HuH-7 (cell line): ENCODE measurements around the gene UBE2G2.

Experiments used
- DNase-seq: peaks from one replicate; pipeline ENCODE4 v3.0.0; 2011; ENCODE audit warnings: low spot score

UBE2G2 gene

DNA sequence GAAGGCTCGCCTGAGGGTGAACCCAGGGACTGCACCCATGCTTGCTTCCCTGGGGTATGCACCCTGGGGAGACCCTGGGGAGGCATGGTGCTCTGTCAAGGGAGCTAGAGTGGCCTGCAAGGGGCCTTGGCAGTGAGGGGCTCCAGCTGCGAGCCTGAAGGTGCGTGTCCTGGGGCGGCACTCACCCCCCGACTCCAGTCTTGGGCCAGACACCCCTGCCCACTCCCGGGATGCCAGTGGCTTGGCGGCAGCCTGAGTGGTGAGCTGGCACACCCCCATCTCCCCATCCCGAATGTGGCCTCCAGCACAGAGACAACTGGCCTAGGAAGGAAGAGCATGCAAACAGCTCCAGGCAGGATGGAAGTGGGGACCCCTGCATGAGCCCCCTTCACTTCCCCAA, 13.6 kb upstream of the UBE2G2 start:
- no peak for DNase-seq

DNA sequence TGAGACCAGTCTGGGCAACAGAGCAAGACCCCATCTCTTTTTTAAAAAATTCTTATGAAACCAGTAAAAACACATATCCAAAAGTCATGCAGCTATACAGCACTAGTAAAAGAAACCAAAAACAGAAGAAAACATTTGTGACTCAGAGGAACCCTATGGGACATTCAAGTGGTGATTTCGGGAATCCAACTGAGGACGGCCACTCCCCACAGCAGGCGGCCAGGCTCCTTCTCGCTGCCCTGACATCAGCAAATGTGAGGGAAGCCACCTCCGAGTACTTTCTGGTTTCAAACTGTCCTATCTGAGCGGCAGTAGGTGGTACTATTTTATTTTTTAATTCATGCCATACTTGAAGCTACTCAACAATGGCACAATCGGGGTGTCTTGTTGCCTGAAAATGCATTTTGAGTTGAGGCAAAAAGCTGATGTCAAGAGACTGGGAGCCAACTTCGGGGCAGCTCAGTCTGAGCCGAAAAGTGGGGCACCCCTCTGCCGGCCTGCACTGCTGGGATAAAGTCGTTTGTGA, 12.9 kb upstream of the UBE2G2 start:
- DNase-seq = no peak

DNA sequence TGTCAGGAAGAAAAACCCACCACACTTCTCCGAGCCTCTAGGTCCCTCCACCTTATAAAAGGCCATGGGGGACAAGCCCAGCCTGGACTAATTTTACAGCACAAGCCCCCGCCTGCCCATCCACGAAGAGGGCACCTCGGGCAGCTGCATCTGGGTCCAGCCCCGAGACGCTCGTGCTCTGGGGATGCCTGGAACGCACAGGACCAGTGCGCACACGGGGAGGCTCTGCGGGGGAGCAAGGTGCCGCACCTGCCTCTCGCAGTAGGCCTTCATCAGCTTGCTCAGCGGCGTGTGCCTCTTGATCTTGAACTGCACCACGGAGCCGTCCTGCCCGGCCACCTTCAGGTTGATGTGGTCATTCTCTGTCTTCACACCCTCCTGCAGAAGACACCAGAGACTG, 12.1 kb upstream of the UBE2G2 start:
- no peak for DNase-seq

DNA sequence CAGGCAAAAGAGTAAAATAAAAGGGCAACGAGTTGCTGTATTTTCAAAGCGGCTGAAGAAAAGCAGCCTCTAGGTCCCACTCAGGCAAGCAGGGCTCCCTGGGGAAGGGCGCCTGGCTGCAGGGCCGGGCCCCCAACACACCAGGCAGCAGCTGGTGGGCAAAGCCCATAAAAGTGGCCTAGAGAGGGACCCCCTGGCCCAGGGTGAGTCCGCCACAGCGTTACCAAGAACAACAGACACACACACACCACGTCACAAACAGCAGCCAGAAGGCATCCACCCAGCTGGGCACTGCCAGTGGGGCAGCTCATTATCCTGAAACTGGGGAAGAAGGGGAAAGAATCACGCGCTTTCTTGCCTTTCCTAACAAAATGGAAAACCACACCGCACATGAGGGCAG, 11.5 kb upstream of the UBE2G2 start:
- DNase-seq = no peak

DNA sequence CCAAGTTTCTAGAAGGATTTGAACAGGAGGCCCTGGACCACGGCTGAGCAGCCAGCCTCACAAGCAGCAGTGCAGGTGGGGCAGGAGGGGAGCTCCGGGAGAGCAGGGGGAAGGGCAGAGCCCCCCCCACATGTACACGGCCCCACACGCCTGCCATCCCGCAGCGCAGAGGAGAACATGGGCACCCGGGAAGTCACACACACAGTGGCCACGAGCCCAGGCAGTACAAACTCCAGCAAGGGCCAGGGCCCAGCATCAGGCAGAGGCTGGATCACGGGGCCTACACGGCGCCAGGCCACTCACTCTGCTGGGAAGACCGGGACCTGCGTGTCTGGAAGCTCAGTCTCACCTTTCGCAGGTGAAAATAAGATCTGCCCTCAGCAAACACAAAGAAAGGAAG, 11.0 kb upstream of the UBE2G2 start:
- no peak for DNase-seq

DNA sequence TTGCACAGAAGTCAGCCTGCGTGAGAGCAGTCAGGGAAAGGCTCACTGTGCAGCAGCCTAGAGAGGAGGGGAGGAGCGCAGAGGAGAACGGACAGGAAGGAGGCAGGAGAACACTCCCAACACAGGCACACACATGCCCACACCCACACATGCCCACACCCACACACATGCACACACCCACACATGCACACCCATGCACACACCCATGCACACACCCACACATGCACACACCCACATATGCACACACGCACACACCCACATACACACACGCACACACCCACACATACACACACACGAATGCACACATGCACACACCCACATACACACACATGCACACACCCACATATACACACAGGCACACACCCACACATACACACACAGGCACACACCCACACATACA, 9.2 kb upstream of the UBE2G2 start:
- DNase-seq = no peak

DNA sequence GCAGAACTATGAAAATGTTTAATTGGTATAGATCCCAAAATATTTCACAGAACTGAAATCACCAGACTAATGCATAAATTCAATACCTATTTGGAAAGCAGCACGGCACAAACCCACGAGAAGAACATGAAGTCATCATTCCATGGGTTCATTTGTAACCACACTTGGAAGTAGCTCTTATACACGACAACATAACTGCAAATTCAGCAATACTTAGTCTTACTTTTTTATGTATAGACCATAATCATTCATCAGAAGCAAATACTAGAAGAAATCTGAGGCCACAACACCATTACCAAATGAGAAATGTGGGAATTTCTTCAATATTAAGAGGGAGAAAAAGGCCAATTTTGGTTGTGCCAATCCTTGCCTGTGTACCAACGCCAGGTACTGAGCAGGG, 4.2 kb upstream of the UBE2G2 start:
- DNase-seq = no peak

DNA sequence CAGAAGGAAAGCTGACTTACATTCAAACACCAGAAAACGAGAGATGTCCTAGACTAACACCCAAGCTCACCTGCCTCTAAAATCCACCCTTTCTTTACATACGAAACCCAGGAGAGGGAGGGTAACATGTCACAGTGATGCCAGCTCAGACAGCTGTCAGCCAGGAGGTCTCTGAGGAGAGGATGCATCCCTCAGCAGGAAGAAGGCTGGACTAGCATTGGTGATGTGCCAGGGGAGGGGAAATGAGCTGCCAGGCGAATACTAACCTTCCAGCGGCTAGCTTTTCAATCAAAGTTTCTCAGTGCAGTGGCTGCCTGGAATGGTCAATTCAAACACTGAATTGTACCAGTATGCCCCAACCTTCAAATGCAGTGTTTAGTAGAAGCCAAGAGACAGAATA, 3.6 kb upstream of the UBE2G2 start:
- no peak for DNase-seq

DNA sequence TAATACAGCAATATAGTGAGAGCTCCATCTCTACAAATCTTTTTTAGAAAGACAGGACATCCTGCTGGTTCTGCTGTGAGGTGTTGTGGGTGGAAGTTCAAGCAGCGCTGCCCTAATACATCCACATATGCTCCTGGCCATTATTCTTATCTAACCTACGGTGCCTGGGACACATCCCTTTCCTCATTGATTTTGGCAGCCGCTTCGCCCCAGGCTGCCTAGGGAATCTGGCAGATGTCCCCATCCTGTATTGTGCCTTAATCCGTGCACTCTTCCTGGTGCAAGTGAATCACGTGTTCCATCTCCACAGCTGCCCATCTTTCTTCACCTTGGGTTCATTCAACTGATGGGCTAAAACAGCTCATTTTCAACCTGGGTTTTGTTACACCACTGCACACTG, 3.1 kb upstream of the UBE2G2 start:
- DNase-seq = no peak

DNA sequence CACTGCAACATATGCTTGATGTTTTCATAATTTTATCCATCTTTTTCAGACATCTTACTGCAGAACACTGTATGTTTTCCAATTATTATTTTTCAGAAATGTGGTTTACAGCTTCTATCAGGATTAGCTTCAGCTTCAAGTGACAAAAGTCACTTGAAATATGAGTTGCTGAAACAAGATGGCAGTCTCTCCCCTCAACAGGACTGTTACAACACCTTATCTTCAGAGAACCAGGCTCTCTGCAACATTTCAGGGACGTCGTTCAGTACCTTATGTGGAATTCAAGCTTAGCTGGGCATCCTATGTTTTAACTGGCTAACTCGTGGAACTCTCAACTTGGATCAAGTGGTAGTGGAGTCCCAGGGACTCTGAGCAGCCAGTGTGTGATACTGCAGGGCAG, 2.0 kb upstream of the UBE2G2 start:
- no peak for DNase-seq

DNA sequence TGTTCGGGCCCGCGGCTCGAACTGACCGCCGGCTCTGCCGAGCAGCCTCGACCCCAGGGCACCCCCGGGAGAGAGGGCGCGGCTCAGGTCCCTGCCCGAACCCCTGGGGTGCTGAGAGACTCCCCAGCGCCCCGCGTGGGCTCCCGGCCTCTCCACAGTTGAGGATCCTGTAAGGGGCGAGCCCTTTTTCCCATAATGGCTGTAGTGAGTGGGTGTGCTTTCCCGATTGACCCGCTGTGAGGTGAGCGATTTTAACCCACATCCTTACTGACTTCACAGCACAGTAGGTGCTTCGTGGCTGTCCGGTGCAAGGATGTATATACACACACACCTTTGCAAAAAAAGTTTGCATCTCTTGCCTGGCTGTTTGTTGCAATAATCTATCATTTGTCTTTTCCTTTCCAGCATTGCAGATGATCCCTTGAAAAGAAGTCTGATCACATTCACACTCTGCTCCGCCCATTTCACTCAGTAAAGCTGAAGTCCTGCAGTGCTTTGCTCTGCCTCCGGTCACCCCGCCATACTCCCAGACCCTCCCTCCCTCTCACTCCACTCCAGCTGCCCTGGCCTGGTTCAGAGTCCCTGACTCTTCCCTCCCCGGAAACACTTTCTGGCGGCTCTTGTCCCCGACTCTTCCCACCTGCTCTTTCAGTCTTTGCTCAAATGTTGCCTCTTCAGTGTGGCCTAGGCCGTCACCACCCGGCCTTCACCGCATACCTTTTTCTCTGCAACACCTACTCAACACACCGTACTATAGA, 955 bp upstream of the UBE2G2 start:
- DNase-seq = peak; percentile 53

DNA sequence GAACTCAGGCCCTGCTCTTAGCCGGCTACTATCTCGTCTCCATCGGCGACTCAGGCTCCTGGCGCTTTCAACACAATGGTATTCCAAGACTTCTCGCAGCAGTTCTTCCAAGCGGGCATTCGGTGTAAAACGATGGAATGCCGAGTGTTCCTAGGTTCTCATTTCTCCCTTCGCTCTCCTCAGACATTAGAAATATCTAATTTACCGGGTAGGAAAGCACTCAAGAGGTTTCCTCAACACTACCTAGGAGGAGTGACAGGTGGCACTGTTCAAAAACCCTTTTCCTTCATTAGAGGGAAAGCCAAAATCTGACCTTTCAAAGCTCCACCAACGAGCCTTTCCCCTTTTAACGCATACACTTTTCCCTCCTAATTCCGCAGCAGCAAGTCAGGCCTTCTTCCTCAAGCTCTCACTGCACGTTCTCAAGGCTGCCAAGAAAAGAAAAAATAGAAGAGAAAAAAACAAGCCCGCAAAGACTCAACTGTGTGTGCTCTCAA, 601 bp downstream of the UBE2G2 start:
- peak; percentile 75 for DNase-seq

DNA sequence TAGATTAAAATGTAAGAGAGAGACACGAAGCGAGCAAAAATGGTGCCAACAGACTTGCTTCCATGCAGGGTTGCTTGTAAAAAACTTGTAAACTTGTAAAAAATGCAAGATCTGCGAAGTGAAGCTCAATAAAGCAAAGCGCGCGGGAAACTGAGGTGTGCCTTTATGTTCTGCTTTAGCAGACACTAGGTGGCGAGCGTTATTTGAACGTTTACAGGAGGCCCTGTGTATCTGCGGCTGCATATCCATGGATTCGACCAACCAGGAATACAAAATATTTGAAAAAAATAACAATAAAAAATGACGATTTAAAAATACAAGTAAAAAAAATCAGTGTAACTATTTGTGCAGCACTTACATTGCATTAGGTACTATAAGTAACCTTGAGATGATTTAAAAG, 1.5 kb downstream of the UBE2G2 start:
- no peak for DNase-seq

DNA sequence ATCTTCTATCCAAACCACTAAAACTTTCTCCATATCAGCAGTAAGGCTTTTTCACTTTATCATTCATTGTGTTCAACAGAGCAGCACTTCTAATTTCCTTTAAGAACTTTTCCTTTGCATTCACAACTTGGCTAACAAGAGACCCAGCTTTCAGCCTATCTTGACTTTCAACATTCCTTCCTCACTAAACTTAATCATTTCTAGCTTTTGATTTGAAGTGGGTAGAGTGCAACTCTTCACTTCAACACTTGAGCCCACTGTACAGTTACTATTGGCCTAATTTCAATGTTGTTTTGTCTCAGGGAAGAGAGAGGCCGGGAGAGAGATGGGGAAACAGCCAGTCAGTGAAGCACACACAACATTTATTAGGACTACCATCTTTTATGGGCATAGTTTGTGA, 2.0 kb downstream of the UBE2G2 start:
- DNase-seq = no peak

DNA sequence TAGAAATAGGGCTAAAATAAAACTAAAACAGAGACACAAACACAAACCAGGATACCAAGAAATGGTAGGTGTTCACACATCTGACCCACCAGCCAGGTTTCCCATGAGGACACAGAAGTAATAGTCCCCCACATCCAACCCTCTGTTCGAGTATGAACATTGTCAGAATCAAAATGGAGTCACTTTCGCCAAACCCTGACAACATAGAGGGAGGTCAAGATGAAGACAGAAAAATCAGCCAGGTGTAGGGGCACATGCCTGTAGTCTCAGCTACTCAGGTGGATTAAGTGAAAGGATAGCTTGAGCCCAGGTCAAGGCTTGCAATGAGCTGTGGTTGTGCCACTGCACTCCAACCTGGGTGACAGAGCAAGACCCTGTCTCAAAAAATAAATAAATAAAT, 3.8 kb downstream of the UBE2G2 start:
- DNase-seq = no peak

DNA sequence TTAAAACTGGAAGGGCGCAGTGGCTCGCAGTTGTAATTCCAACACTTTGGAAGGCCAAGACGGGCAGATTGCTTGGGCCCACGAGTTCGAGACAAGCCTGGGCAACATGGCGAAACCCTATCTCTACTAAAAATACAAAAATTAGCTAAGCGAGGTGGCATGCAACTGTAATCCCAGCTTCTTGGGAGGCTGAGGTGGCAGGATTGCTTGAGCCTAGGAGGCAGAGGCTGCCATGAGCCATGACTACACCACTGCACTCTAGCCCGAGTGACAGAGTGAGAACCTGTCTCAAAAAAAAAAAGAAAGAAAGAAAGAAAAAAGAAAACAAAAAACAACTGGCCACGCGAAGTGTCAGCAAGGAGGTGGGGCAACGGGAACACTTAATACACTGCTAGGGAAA, 6.3 kb downstream of the UBE2G2 start:
- no peak for DNase-seq

DNA sequence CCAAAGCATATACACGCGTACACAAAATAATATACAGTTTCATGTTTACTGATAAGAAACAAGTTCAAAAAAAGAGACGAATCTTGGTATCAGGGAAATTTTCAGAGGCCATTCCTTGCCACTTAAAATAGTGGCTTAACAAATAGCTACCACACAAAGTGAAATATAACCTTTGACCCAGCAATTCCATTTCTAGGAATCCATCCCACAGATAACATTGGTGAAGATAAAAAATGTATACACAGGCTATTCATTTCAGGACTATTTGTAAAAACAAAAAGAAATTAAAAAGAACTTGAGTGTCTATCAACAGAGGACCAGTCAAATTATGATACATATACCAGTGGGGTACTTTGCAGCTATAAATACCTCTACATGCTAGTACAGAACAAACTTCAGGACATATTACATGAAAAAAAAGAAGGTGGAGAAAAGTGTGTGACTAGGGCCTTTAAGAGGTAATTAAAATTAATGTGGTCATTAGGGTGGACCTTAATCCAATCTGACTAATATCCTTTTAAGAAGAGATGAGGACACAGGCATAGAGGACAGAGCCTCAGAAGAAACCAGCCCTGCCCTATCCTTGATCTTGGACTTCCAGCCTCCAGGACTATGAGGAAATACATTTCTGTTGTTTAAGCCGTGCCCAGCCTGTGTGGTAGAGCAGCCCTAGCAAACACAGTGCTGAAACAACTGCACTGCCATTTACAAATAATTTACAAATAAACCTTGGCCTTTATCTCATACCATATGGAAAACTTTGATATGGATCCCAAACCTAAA, 7.8 kb downstream of the UBE2G2 start:
- DNase-seq = no peak

DNA sequence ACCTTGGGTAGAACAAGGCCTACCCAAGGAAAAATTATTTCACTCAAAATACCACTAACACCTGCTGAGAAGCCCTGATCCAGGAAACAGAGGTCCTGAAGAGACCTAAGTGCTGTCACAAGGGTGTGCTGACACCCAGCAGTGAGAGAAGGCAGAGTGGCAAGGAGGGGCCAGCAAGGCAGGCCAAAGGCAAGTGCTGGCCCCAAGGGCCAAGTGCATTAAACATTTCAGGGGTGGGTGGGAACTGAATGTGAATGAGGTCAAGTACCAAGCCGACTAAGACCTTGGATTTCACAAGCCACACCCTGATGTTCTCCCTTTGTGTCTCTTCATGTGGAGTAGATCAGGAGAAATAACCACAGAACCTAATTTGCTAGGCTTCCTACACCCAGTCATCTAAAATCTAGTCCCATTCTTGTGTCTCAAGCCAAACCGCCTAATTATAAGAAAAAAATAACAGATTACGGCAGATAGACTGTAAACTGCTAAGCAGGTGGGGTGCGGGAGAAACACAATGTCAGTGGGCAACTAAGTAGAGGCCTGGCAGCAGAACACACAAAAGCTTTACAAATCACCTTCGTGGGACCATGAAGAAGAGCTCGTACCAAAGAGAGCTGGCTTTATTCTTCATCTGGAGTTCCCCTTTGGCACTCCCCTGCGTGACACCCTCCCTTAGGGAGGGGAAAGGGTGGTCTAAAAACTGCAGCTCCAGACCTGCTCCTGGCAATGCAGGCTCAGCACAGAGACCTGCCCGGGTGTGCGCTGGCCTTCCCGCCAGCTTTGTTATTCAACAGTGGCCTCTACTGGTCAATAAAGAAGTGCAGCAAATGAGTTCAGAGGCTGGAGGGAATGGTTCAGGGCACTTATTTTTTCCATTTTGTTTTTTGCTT, 8.7 kb downstream of the UBE2G2 start:
- peak; percentile 83 for DNase-seq

DNA sequence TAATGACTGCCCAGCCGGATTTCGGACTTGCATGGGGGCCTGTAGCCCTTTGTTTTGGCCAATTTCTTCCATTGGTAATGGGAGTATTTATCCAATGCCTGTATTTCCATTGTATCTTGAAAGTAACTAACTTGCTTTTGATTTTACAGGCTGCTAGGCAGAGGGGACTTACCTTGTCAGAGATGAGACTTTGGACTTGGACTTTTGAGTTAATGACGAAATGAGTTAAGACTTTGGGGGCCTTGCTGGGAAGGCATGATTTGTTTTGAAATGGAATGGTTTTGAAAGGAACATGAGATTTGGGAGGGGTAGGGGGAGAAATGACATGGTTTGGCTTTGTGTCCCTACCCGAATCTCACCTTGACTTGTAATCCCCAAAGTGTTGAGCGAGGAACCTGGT, 9.6 kb downstream of the UBE2G2 start:
- no peak for DNase-seq

DNA sequence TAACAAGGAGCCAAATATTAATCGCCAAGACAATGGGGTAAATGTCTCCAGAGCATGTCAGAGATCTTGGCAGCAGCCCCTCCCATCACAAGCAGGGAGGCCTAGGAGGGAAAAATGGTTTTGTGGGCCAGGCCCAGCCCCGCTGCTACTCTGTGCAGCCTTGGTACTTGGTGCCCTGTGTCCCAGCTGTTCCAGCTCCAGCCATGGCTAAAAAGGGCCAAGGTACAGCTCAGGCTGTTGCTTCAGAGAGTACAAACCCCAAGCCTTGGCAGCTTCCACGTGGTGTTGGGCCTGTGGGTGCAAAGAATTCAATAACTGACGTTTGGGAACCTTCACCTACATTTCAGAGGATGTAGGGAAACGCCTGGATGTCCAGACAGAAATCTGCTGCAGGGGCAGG, 10.4 kb downstream of the UBE2G2 start:
- DNase-seq = no peak

DNA sequence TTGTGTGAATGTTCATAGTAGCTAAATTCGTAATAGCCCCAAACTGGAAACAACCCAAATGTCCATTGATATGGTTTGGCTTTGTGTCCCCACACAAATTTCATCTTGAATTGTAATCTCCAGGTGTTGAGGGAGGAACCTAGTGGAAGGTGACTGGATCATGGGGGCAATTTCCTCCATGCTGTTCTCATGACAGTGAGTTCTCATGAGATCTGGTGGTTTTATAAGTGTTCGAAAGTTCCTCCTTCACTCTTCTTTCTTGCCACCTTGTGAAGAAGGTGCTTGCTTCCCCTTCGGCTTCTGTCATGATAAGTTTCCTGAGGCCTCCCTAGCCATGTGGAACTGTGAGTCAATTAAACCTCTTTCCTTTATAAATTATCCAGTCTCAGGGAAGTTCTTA, 11.3 kb downstream of the UBE2G2 start:
- no peak for DNase-seq

DNA sequence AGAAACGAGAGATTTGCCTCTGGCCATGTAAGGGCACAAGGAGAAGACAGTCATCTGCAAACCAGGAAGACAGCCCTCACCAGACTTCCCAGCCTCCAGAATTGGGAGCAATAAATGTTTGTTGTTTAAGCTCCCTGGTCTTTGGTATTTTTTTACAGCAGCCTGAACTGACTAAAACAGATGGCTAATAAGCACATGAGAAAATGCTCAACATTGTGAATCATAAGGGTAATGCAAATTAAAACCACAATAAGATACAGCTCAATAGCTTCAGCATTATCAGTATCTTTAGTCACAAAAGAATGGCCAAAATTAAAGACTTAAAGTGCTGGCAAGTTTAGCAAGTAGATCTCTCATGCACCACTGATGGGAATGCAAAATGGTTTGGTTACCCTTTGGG, 11.7 kb downstream of the UBE2G2 start:
- DNase-seq = no peak
